Mesodermal cell (in vitro differentiated cells): ENCODE results near the gene HOOK1.

ENCODE experiments used
- H3K27ac ChIP-seq: 2 replicates; pipeline ENCODE4 v1.7.0; 2013; ENCODE audit warnings: mild to moderate bottlenecking, low read depth, low read length, moderate library complexity; ENCODE audit not compliant: severe bottlenecking
- H3K36me3 ChIP-seq: 2 replicates; pipeline ENCODE4 v1.7.1; 2013; ENCODE audit warnings: mild to moderate bottlenecking, low read length, moderate library complexity; ENCODE audit not compliant: control insufficient read depth, insufficient read depth
- H3K4me1 ChIP-seq: one replicate; pipeline ENCODE4 v1.7.1; 2013; ENCODE audit warnings: mild to moderate bottlenecking, low read length; ENCODE audit not compliant: insufficient read depth, control insufficient read depth, poor library complexity, severe bottlenecking
- H3K4me3 ChIP-seq: 2 replicates; pipeline ENCODE4 v1.7.0; 2013; ENCODE audit warnings: low read length, control low read depth, mild to moderate bottlenecking; ENCODE audit not compliant: insufficient read depth, poor library complexity, severe bottlenecking; ENCODE audit errors: extremely low read depth
- H3K9me3 ChIP-seq: 2 replicates; pipeline ENCODE4 v1.7.1; 2013; ENCODE audit warnings: mild to moderate bottlenecking, low read length, moderate library complexity; ENCODE audit not compliant: control insufficient read depth
- WGBS, 2 experiments: methylation state at CpG; one replicate each; pipeline ENCODE4 v1.1.5; 2013; ENCODE audit warnings: missing lambda C conversion rate in 2 of 2; ENCODE audit not compliant: insufficient coverage in 2 of 2; 5-methylcytosine and 5-hydroxymethylcytosine counted together

HOOK1 gene

GRCh38 chr1:59856725-59857338 is 42.1 kb downstream of the HOOK1 start:
- WGBS, 2 experiments, result 85 to 93% methylated on average over 4 of the region's 4 CpGs
- H3K27ac ChIP-seq, result no peak overlapping the region
- no peak overlapping the region for H3K4me3 ChIP-seq
- no peaks in the 10 kb centered on the region for H3K4me1 ChIP-seq
- no peaks in the 10 kb centered on the region for H3K36me3 ChIP-seq
- H3K9me3 ChIP-seq, result no peaks in the 10 kb centered on the region

DNA sequence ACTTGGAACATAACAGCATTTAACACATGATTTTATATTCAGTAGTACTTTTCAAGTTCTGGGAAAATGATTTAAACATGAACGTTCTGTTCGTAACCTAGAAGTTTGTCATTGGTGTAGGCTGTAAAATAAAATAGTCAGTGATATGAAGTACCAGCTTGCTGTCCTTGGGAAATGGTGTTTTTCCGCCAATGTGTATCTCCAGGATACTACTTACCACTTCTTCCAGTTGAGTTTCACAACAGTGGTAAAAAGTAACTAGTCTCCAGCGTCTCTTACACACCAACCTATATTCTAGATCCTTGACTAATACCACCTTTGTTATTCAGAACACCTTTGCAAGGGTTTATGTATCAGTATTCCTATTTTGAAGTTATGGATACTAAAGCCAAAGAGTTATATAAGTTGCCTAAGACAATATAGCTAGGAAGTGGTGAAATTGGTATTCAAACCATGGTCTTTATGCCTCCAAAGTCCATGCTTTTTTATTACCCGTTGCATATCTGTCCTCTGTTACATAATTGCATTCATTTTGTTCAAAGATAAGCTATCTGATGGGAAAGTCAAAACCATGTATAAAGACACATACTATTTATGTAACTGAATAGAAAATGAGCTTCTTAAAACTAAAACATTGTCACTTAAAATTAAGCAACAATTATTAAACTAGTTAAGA is 43.1 kb downstream of the HOOK1 start:
- H3K9me3 ChIP-seq, result no peaks in the 10 kb centered on the region
- WGBS, 2 experiments, result 90 to 100% methylated on average over 1 to 3 of the region's 5 CpGs
- no peaks in the 10 kb centered on the region for H3K36me3 ChIP-seq
- H3K27ac ChIP-seq, result no peak overlapping the region
- H3K4me3 ChIP-seq, result no peak overlapping the region
- H3K4me1 ChIP-seq, result no peaks in the 10 kb centered on the region

DNA sequence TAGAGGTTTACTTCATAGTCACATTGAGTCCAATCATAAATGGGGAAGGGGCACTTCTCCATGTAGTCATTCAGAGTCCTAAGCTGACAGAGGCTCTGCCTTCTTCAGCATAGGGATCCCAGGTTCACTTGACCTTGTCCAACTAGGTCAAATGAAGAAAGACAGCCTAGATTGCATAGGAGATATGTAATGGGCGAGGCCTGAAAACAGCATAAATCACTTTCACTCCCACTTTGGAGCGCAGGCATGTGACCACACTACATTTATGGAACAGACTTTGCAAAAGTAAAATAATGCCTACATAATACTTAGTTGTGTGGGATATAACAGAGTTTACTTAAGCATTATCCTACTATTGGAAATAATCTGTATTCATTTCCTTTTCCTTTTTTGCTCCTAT is 51.7 kb downstream of the HOOK1 start:
- WGBS, 2 experiments, result no CpG with 5 or more reads among the region's 2 CpGs
- H3K9me3 ChIP-seq, result no peaks in the 10 kb centered on the region
- no peak overlapping the region for H3K4me3 ChIP-seq
- no peaks in the 10 kb centered on the region for H3K4me1 ChIP-seq
- H3K36me3 ChIP-seq, result no peaks in the 10 kb centered on the region
- no peak overlapping the region for H3K27ac ChIP-seq

DNA sequence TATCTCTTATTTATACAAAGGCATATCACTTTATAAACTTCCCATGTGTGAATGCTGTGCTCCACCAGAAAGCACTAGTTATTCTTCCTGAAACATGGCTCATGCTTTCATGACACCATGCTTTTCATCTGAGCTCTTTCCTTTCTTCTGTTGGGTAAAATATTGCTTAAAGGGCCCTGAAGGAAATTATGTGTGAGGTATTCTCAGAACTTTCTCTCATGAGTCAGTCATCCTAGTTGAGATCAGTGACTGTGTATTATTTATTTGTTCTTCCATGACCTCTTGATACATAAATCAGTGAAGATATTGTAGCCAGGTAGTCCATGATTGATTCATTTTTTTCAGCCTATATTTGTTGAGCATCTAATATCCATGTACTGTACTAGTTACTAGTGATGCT is 57.0 kb downstream of the HOOK1 start:
- no peaks in the 10 kb centered on the region for H3K4me1 ChIP-seq
- H3K9me3 ChIP-seq, result no peaks in the 10 kb centered on the region
- no peaks in the 10 kb centered on the region for H3K36me3 ChIP-seq
- H3K4me3 ChIP-seq, result no peak overlapping the region
- H3K27ac ChIP-seq, result no peak overlapping the region

GRCh38 chr1:59877108-59877682 is 62.4 kb downstream of the HOOK1 start:
- no peaks in the 10 kb centered on the region for H3K9me3 ChIP-seq
- H3K27ac ChIP-seq, result no peak overlapping the region
- no peak overlapping the region for H3K4me3 ChIP-seq
- WGBS, 2 experiments, result 75% methylated on average over 1 of the region's 2 CpGs
- peaks cover 6% of the 10 kb centered on the region for H3K4me1 ChIP-seq
- H3K36me3 ChIP-seq, result no peaks in the 10 kb centered on the region

GRCh38 chr1:59878370-59878769 is 63.6 kb downstream of the HOOK1 start:
- no peaks in the 10 kb centered on the region for H3K9me3 ChIP-seq
- no peak overlapping the region for H3K4me3 ChIP-seq
- H3K36me3 ChIP-seq, result no peaks in the 10 kb centered on the region
- 72 to 92% methylated on average over 1 to 2 of the region's 3 CpGs for WGBS, 2 experiments
- no peak overlapping the region for H3K27ac ChIP-seq
- peaks cover 6% of the 10 kb centered on the region for H3K4me1 ChIP-seq

DNA sequence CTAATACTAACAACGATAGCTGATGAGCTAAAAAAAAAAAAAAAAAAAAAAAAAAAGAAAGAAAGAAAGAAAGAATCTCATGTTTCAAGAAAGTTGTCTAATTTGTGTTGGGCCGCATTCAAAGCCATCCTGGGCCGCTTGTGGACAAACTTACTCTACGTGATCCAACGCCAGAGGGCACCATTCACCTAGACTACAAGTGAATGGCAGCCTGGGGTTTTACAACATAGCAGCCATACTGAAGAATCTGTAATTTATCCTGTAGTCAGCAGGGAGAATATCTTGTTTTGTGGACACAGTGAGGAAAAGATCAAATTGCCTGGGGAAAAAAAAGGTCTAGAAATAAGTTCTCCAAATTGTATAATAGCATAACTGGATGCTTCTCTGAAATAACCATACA is 64.8 kb downstream of the HOOK1 start:
- Histone ChIP-seq H3K9me3 (no peaks in the 10 kb centered on the region), H3K27ac (no peak overlapping the region), H3K4me3 (no peak overlapping the region), H3K36me3 (no peaks in the 10 kb centered on the region), H3K4me1 (peaks cover 6% of the 10 kb centered on the region)
- WGBS, 2 experiments, result 20 to 46% methylated on average over 1 to 3 of the region's 5 CpGs

GRCh38 chr1:59879996-59880505 is 65.3 kb downstream of the HOOK1 start:
- Histone ChIP-seq H3K36me3 (no peaks in the 10 kb centered on the region), H3K4me3 (no peak overlapping the region), H3K9me3 (no peaks in the 10 kb centered on the region), H3K27ac (no peak overlapping the region), H3K4me1 (peaks cover 6% of the 10 kb centered on the region)
- WGBS, 2 experiments, result 50 to 84% methylated on average over 1 to 2 of the region's 3 CpGs

DNA sequence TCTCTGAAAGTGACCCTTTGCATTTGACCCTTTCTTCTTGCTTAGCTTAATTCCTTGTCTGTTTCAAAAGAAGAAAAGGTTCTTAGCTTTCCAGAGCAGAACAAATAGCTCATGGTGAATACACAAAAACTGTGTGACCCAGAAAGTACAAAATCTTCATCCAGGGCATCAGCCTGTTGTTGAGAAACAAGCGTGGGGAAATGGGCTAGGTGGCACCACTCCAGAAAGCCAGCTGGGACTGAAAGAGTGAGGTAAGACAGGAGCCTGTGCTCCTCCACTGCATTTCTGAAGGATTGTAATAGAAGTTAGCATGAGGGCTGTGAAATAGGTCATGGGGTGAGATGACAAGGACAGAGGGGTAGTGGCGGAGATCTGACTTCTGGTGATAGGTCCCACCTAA is 66.0 kb downstream of the HOOK1 start:
- WGBS, 2 experiments, result 93% methylated on average over 1 to 2 of the region's 2 CpGs
- Histone ChIP-seq H3K4me1 (peaks cover 6% of the 10 kb centered on the region), H3K4me3 (no peak overlapping the region), H3K27ac (no peak overlapping the region), H3K36me3 (no peaks in the 10 kb centered on the region), H3K9me3 (no peaks in the 10 kb centered on the region)

DNA sequence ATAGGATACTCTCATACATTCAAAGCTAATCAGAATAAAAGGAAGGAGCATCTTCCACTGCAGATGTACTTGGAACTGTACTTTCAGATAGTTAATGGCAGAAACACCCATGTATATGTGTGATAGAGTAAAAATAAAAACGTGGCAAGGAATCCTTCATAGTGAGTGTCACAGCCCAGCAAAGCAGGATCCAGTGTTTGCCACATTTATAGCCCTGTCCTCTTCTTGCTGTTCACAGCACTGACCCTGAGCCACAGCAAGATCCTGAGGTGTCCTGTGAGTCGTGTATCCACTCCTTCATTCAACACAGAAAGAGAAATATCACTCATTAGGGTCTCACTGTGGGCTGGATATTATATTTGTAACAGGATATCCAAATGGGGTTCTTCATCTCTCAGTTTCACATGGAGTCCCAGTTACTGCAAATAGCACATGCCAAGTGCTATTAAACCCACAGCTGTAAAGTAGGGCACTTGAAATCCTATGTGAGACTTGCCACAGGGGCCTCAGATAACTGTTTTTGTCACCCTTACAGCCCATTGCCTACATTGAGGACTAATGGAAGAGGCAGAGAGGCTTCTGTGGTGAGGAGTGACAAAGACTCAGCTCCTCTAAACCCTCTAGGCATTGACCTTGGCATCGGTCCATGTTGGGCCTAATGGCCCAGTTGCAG is 70.5 kb downstream of the HOOK1 start:
- H3K4me3 ChIP-seq, result no peak overlapping the region
- peaks cover 13% of the 10 kb centered on the region for H3K9me3 ChIP-seq
- peaks cover under 1% of the 10 kb centered on the region for H3K4me1 ChIP-seq
- no peak overlapping the region for H3K27ac ChIP-seq
- H3K36me3 ChIP-seq, result no peaks in the 10 kb centered on the region
- WGBS, 2 experiments, result 43 to 100% methylated on average over 1 of the region's 3 CpGs
